Cerebellar cortex (tissue), 1 donor: ENCODE results near the gene ACAP1.
"Not testable (repeated sequence)": the region's sequence is repeated elsewhere in the genome, so short reads cannot be mapped to it uniquely, and the experiment has no call there.

Source experiments
- DNase-seq: peaks from one replicate; pipeline ENCODE4 v3.0.0-alpha.2; 2015; ENCODE audit warnings: low spot score

ACAP1 gene

GRCh38 chr17:7354262-7354843, 18.0 kb downstream of the ACAP1 start:
- peak; percentile 31 for DNase-seq

- DNase-seq, result peak; percentile 33
Observed at GRCh38 chr17:7355053-7355452, 18.7 kb downstream of the ACAP1 start, which contains the start of gene TMEM95. TMEM95 (plus strand) TSS chr17:7355156; CDS start chr17:7355205, 49 bp downstream.

GRCh38 chr17:7355573-7355972, 19.2 kb downstream of the ACAP1 start:
- no peak for DNase-seq

- DNase-seq, result peak; percentile 85
Observed at GRCh38 chr17:7356072-7356549, 19.8 kb downstream of the ACAP1 start.

GRCh38 chr17:7356756-7357155, 20.4 kb downstream of the ACAP1 start:
- no peak for DNase-seq

GRCh38 chr17:7357381-7357780, 21.1 kb downstream of the ACAP1 start:
- DNase-seq, result no peak

GRCh38 chr17:7361906-7362305, 25.6 kb downstream of the ACAP1 start:
- DNase-seq, result no peak

- no peak for DNase-seq
Observed at GRCh38 chr17:7363311-7363710, 27.0 kb downstream of the ACAP1 start.

- DNase-seq, result not testable (repeated sequence)
Observed at GRCh38 chr17:7365963-7366362, 29.6 kb downstream of the ACAP1 start.

- no peak for DNase-seq
Observed at GRCh38 chr17:7367083-7367482, 30.8 kb downstream of the ACAP1 start.

- no peak for DNase-seq
Observed at GRCh38 chr17:7367918-7368598, 31.7 kb downstream of the ACAP1 start.

GRCh38 chr17:7368599-7368994, 32.3 kb downstream of the ACAP1 start:
- not testable (repeated sequence) for DNase-seq

GRCh38 chr17:7369825-7370224, 33.5 kb downstream of the ACAP1 start:
- no peak for DNase-seq

- DNase-seq, result no peak
Observed at GRCh38 chr17:7370853-7371252, 34.5 kb downstream of the ACAP1 start.

- no peak for DNase-seq
Observed at GRCh38 chr17:7374353-7374752, 38.0 kb downstream of the ACAP1 start.

- no peak for DNase-seq
Observed at GRCh38 chr17:7379134-7379533, 42.8 kb downstream of the ACAP1 start.

- DNase-seq, result peak; percentile 47
Observed at GRCh38 chr17:7380321-7380720, 44.0 kb downstream of the ACAP1 start.

GRCh38 chr17:7380855-7381683, 44.7 kb downstream of the ACAP1 start, which contains the start of gene TNK1:
TNK1 (plus strand) TSS chr17:7381089; CDS start chr17:7382927, 1,838 bp downstream.
- DNase-seq, result peak; percentile 55

- DNase-seq, result no peak
Observed at GRCh38 chr17:7382901-7383300, 46.6 kb downstream of the ACAP1 start.

GRCh38 chr17:7383371-7383741, 47.0 kb downstream of the ACAP1 start:
- DNase-seq, result no peak

GRCh38 chr17:7383742-7384488, 47.6 kb downstream of the ACAP1 start:
- peak; percentile 70 for DNase-seq

- no peak for DNase-seq
Observed at GRCh38 chr17:7384489-7385081, 48.3 kb downstream of the ACAP1 start.
